GM21576 (cell line): Measurements from ENCODE around the gene PRKN.

Experiments used
- ATAC-seq: cut with Tn5 transposase; IDR thresholded peaks from one replicate; pipeline ENCODE4 v1.9.1; 2021; ENCODE audit warnings: mild to moderate bottlenecking, moderate library complexity; ENCODE audit not compliant: unreplicated experiment

Gene PRKN

DNA sequence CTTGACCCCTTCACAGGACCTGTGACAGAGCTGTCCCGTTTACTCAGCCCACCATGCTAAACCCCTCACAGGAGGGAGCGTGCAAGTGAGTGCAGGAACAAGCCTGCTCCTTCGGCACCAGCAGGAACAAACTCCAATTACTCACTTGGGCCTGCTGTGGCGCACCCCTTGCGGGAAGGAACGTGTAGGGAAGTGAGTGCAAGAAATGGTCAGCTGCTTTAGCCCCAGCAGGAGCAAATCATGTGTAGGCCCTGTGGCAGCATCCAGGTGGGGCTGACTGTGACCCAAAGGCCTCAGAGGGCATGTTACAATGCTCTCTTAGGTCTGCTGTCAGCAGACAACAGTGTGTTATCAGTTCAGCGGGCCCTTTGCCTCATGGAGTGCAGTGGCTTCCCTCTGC is 574.4 kb downstream of the PRKN start:
- no peak for ATAC-seq

GRCh38 chr6:162151021-162151665 is 576.4 kb downstream of the PRKN start:
- ATAC-seq: no peak

- ATAC-seq: no peak
Measured at GRCh38 chr6:162150295-162150694, 577.3 kb downstream of the PRKN start.

- no peak for ATAC-seq
Measured at GRCh38 chr6:162149786-162150185, 577.8 kb downstream of the PRKN start.

- no peak for ATAC-seq
Measured at GRCh38 chr6:162147805-162148204, 579.8 kb downstream of the PRKN start.

- no peak for ATAC-seq
Measured at GRCh38 chr6:162147281-162147680, 580.3 kb downstream of the PRKN start.

GRCh38 chr6:162140251-162140852 is 587.2 kb downstream of the PRKN start:
- no peak for ATAC-seq

- no peak for ATAC-seq
Measured at GRCh38 chr6:162125659-162126058, 601.9 kb downstream of the PRKN start.

DNA sequence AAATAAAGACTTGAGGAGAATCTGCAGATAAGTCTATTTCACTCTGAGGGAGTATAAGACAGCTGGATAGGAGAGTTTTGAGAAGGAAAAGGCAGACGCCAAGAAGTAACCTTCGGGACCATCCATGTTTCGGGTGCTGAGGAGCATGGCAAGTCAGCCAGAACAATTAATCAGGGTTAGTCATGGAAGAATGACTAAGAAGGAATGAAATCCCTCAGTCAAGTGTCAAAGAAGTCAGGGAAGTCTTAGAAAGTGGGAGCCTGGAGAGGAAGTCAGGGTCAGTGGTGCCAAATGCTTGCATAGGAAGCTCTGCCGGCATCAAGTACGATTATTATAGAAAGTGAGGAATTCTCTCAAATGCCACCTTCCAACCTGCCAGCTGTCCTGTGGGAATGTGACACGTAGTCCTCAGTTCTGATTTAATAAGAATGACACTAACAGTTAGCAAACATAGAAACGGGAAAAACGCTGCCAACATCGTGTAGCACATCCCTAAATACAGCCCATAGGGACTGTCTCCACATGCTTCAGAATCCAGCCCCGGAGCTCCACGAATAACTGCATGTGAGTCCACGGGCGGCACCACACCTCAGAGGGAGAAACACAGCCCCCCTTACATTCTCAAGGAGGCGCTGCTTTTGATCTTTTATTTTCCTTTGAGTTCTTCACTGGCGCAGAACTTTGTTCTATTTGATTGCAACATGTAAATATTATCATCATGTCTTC is 602.7 kb downstream of the PRKN start:
- no peak for ATAC-seq

DNA sequence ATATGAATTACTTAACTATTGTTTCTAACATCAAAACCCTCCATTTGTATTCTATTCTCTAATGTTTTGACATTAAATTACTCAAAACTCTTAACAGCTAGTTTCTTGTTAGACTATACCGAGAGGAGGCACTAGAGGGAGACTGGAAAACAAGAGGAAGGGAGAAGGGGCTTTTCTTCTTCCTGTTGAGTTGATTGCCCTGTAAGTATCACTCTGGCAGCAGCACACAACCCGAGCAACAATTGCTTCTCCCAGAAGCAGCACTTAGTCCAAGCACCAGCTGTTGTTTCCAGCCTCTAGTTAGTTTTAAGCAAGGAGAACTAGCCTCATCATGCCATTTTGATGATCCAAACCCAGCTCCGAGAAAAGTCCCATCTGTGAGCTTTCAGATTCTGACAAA is 603.8 kb downstream of the PRKN start:
- no peak for ATAC-seq

- ATAC-seq: no peak
Measured at GRCh38 chr6:162119341-162119740, 608.2 kb downstream of the PRKN start.

DNA sequence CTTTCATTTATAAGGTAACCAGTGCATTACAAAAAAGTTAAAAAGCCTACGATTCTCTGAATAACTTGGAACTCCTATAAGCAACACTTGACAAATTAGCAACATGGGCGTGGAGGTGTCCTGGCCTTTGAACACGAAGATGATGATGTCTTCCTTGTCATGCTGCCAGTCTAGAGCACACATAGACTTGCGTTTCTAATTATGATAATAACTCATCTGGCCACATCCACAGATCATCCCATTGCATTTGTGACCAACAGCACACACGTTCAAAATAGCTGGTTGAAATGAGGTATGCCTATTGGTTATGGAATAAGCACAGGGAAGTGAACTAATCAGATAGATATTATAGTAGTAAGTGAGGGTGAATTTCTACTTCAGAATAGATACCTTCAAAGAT is 608.9 kb downstream of the PRKN start:
- ATAC-seq: no peak

DNA sequence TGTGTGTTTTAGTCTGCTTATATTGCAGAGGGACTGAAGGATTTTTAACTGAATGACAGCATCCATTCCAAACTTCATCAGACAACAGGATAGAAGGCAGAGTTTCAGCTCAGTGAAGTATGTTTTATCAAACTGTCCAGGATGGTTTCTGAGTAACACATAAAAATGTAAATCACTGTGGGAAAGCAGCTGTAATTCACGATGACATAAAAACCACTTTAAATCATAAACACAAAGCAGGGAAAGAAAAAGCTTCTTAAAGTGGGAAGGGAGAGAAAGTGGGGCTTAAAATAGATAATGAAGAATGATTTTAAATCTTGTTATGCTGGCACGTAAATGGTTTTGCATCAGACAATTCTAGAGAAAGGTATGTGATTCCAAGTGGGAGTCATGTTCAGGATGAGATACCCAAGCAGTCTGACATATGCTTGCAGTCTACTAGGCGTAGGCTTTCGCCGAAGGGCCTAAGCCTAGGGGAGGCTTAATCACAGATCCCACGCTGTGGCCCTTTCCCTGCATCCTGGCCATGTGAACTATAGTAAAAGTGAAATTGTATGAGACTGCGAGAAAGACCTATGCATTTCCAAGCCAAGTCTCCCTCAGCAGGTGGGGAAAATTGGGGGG is 610.6 kb downstream of the PRKN start:
- no peak for ATAC-seq

DNA sequence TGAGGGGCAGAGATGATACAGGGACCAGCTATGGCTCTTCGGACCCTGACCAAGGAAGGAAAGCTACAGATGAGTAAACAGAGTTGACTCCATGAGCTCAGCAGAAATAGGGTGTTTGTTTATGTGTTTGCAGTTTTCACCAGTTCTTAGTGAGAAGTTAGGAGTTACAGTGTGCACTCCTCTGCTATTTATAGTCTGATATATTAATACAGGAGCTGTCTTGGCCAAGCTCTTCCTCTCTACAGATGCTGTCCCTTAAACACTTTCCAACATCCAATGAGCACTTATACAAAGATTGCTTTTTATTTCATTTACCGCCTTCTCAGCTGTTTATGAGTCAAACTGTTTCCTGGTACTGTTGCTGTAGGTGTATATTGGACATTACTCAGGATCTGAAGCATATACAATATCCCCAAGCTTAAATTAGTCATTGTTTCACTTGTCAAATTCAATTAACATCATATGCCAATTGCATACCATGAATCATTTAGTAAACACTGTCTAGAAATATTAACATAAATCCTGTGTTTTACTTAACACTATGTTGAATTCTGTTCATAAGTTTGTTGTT is 618.0 kb downstream of the PRKN start:
- ATAC-seq: no peak

DNA sequence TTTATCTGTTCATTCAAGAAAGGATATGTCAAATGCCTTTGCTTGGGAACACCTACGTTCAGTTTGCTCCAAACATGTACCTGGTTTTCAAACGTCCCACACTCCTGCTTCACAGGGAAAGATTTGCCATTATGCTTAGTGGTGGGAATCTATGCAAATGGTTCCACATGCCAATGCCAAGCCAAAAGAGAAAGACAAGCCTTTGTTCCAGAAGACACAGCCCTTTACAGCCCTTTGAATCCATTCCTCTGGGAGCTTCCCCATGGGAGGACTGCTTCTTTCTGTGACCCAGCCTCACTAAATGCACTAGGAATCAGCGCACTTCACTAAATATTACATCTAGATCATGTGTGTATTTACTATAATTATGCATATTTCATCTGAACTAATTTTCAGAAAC is 619.5 kb downstream of the PRKN start:
- no peak for ATAC-seq

DNA sequence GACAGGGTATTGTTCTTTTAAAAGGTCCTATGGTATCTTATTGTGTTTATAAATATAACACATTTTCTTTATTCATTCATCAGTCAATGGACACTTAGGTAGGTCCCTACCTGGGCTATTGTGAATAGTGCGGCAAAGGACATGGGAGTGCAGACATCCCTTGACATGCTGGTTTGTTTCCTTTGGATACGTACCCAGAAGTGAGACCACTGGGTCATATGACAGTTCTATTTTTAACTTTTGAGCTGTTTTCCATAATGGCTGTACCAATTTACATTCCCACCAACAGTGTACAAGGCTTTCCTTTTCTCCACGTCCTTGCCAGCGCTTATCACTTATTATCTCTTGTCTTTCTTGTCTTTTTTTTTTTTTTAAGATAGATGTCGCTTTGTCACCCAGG is 627.5 kb downstream of the PRKN start:
- no peak for ATAC-seq

GRCh38 chr6:162099685-162100084 is 627.9 kb downstream of the PRKN start:
- ATAC-seq: no peak

GRCh38 chr6:162092816-162093502 is 634.6 kb downstream of the PRKN start:
- no peak for ATAC-seq

- no peak for ATAC-seq
Measured at GRCh38 chr6:162090734-162091133, 636.8 kb downstream of the PRKN start.

DNA sequence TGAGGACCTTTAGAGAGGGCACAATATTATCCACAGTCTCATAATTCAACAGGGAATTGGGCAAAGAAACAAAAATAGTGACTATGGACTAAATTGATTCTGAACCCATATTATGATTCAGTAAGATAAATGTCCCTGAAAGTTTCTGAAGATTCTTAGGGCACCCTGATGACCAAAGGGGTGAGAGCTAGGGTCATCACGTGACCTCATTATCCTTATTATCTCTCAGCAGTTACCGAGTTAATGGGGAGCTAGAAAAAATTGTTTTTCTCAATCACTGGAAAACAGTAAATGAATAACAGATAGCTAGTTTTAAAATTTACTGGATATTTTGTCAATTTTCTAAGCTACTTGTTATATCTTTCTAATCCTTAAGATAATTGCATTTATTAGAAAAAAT is 639.5 kb downstream of the PRKN start:
- ATAC-seq: no peak

- ATAC-seq: no peak
Measured at GRCh38 chr6:162085561-162085960, 642.0 kb downstream of the PRKN start.
